Activated CD4-positive, alpha-beta T cell treated with anti-CD3 and anti-CD28 coated beads for 36 hours (primary cell): ENCODE measurements around the gene ITGB3. TPM values are rescaled to one million over a fixed set of nuclear protein-coding genes. Genes with fewer than 3 reads are reported as not detected.
"Not testable (repeated sequence)": the region's sequence is repeated elsewhere in the genome, so short reads cannot be mapped to it uniquely, and the experiment has no call there.

Experiments
- ATAC-seq: fragments of 200-7000 bp; cut with Tn5 transposase; one replicate; pipeline ENCODE4 v1.10.0; 2021; ENCODE audit warnings: mild to moderate bottlenecking, moderate library complexity
- CTCF ChIA-PET: fragments of 350-600 bp; sonication (Branson Sonifier 250); formaldehyde crosslinking; loops from one replicate; lab custom pipeline; 2021; ENCODE audit warnings: antibody characterized with exemption; lab: Charles Lee
- POLR2A ChIA-PET: fragments of 350-600 bp; sonication (Branson Sonifier 250); formaldehyde crosslinking; loops from one replicate; lab custom pipeline; 2021; ENCODE audit warnings: antibody characterized with exemption, inconsistent platforms; lab: Charles Lee
- DNase-seq: peaks from one replicate; pipeline ENCODE4 v3.0.0-alpha.2; 2020
- H3K27ac Mint-ChIP-seq: one replicate; pipeline ENCODE4 v1.8.0; 2021; ENCODE audit warnings: mixed read lengths
- H3K27me3 Mint-ChIP-seq: one replicate; pipeline ENCODE4 v1.8.0; 2021; ENCODE audit warnings: mixed read lengths
- H3K36me3 Mint-ChIP-seq: one replicate; pipeline ENCODE4 v1.8.0; 2021; ENCODE audit warnings: low read depth, mixed read lengths
- H3K4me1 Mint-ChIP-seq: one replicate; pipeline ENCODE4 v1.8.0; 2021; ENCODE audit warnings: mixed read lengths
- H3K4me3 Mint-ChIP-seq: one replicate; pipeline ENCODE4 v1.8.0; 2021; ENCODE audit warnings: mild to moderate bottlenecking, moderate library complexity, mixed read lengths
- H3K9me3 Mint-ChIP-seq: one replicate; pipeline ENCODE4 v1.8.0; 2021; ENCODE audit warnings: low read depth, mixed read lengths
- intact Hi-C, 2 experiments: fragments of 100-400 bp; cut with DNase I in 1 of 2; cut with micrococcal nuclease in 1 of 2; formaldehyde crosslinking; loops; one replicate each; pipeline versions ENCODE4 v1.14.2 to v1.15.1; 2022 to 2024; cut with DNase I, micrococcal nuclease
- total RNA-seq, 2 experiments: library from RNA; stranded (reverse); gene quantifications; one replicate each; pipeline ENCODE4 v1.2.3, GENCODE V29; 2021

The ITGB3 gene
- total RNA-seq, 2 experiments from 2014 or later, result 0.04 TPM; not detected in 1

- H3K27ac Mint-ChIP-seq, result no peak overlapping the region
- peaks cover 3% of the 10 kb centered on the region for H3K36me3 Mint-ChIP-seq
- H3K4me1 Mint-ChIP-seq, result no peaks in the 10 kb centered on the region
- no peak for DNase-seq
- intact Hi-C loops, result no loop called here
- peaks cover 9% of the 10 kb centered on the region for H3K27me3 Mint-ChIP-seq
- POLR2A ChIA-PET, result no interaction called here
- CTCF ChIA-PET, result no interaction called here
- no peak for ATAC-seq
- peaks cover 3% of the 10 kb centered on the region for H3K9me3 Mint-ChIP-seq
- H3K4me3 Mint-ChIP-seq, result no peak overlapping the region
These were observed 13.8 kb downstream of the ITGB3 start for GRCh38 chr17:47267354-47267828.

- H3K9me3 Mint-ChIP-seq, H3K27me3 Mint-ChIP-seq, intact Hi-C loops, H3K36me3 Mint-ChIP-seq, DNase-seq, POLR2A ChIA-PET, CTCF ChIA-PET, H3K4me1 Mint-ChIP-seq, H3K27ac Mint-ChIP-seq, ATAC-seq, H3K4me3 Mint-ChIP-seq: not testable (repeated sequence)
These were observed 15.3 kb downstream of the ITGB3 start for GRCh38 chr17:47268964-47269363.

GRCh38 chr17:47269561-47270280 is 16.1 kb downstream of the ITGB3 start:
- H3K36me3 Mint-ChIP-seq, H3K27ac Mint-ChIP-seq, H3K4me3 Mint-ChIP-seq, CTCF ChIA-PET, H3K27me3 Mint-ChIP-seq, POLR2A ChIA-PET, intact Hi-C loops, DNase-seq, H3K4me1 Mint-ChIP-seq, H3K9me3 Mint-ChIP-seq, ATAC-seq: not testable (repeated sequence)

GRCh38 chr17:47270946-47271705 is 17.5 kb downstream of the ITGB3 start:
- POLR2A ChIA-PET, result no interaction called here
- CTCF ChIA-PET, result interaction anchor here (1.1 kb wide), 1 partner anchor 10 kb away, joined by 3 read pairs; no protein-coding TSS in a partner anchor

GRCh38 chr17:47272491-47272890 is 18.9 kb downstream of the ITGB3 start:
- Mint-ChIP-seq H3K27me3 (peaks cover 2% of the 10 kb centered on the region), H3K36me3 (peaks cover 3% of the 10 kb centered on the region), H3K4me1 (no peaks in the 10 kb centered on the region), H3K9me3 (peaks cover 3% of the 10 kb centered on the region), H3K27ac (no peak overlapping the region), H3K4me3 (no peak overlapping the region)
- DNase-seq (no peak), ATAC-seq (no peak)
- CTCF ChIA-PET, result interaction anchor here (0.8 to 0.9 kb wide), 2 partner anchors 11 to 32 kb away, joined by 3 read pairs; no protein-coding TSS in a partner anchor
- POLR2A ChIA-PET, result no interaction called here
- intact Hi-C loops, result no loop called here

More at GRCh38 chr17:47270946-47271705, 17.5 kb downstream of the ITGB3 start:
- Mint-ChIP-seq H3K36me3 (peaks cover 3% of the 10 kb centered on the region), H3K4me1 (no peaks in the 10 kb centered on the region), H3K27me3 (no peaks in the 10 kb centered on the region), H3K4me3 (no peak overlapping the region), H3K9me3 (peaks cover 3% of the 10 kb centered on the region), H3K27ac (no peak overlapping the region)
- DNase-seq (no peak), ATAC-seq (no peak)
- intact Hi-C loops, result no loop called here

GRCh38 chr17:47273245-47273644 is 19.6 kb downstream of the ITGB3 start:
- CTCF ChIA-PET, result interaction anchor here (0.6 to 0.9 kb wide), 3 partner anchors 11 to 172 kb away, joined by 3 read pairs; no protein-coding TSS in a partner anchor

GRCh38 chr17:47274319-47275069 is 20.9 kb downstream of the ITGB3 start:
- Mint-ChIP-seq H3K9me3 (no peaks in the 10 kb centered on the region), H3K27me3 (peaks cover 2% of the 10 kb centered on the region), H3K27ac (no peak overlapping the region), H3K4me3 (no peak overlapping the region), H3K36me3 (peaks cover under 1% of the 10 kb centered on the region), H3K4me1 (no peaks in the 10 kb centered on the region)
- ATAC-seq, result no peak
- intact Hi-C loops, result no loop called here
- ChIA-PET POLR2A (no interaction called here), CTCF (interaction anchor here (1.0 kb wide), 1 partner anchor 17 kb away, joined by 3 read pairs; no protein-coding TSS in a partner anchor)
- no peak for DNase-seq

More at GRCh38 chr17:47273245-47273644, 19.6 kb downstream of the ITGB3 start:
- DNase-seq, result no peak
- Mint-ChIP-seq H3K9me3 (peaks cover 3% of the 10 kb centered on the region), H3K4me1 (no peaks in the 10 kb centered on the region), H3K4me3 (no peak overlapping the region), H3K27me3 (peaks cover 2% of the 10 kb centered on the region), H3K36me3 (peaks cover 3% of the 10 kb centered on the region), H3K27ac (no peak overlapping the region)
- no peak for ATAC-seq
- POLR2A ChIA-PET, result interaction anchor here (0.5 kb wide), 1 partner anchor 159 kb away, joined by 4 read pairs; no protein-coding TSS in a partner anchor
- intact Hi-C loops, result no loop called here

- no peak for DNase-seq
- H3K4me1 Mint-ChIP-seq, result no peaks in the 10 kb centered on the region
- CTCF ChIA-PET, result no interaction called here
- peaks cover 2% of the 10 kb centered on the region for H3K27me3 Mint-ChIP-seq
- H3K4me3 Mint-ChIP-seq, result no peak overlapping the region
- H3K27ac Mint-ChIP-seq, result no peak overlapping the region
- H3K36me3 Mint-ChIP-seq, result no peaks in the 10 kb centered on the region
- intact Hi-C loops, result no loop called here
- POLR2A ChIA-PET, result no interaction called here
- no peak for ATAC-seq
- H3K9me3 Mint-ChIP-seq, result no peaks in the 10 kb centered on the region
These were observed 21.8 kb downstream of the ITGB3 start for GRCh38 chr17:47275245-47275984.

- ChIA-PET POLR2A (no interaction called here), CTCF (no interaction called here)
- intact Hi-C loops, result no loop called here
- Mint-ChIP-seq H3K9me3 (no peaks in the 10 kb centered on the region), H3K4me3 (no peak overlapping the region), H3K36me3 (no peaks in the 10 kb centered on the region), H3K27me3 (peaks cover 2% of the 10 kb centered on the region), H3K4me1 (no peaks in the 10 kb centered on the region), H3K27ac (no peak overlapping the region)
- ATAC-seq (no peak), DNase-seq (no peak)
These were observed 22.8 kb downstream of the ITGB3 start for GRCh38 chr17:47276444-47276843.

- ChIA-PET CTCF (no interaction called here), POLR2A (no interaction called here)
- no peaks in the 10 kb centered on the region for H3K4me1 Mint-ChIP-seq
- intact Hi-C loops, result no loop called here
- H3K27ac Mint-ChIP-seq, result no peak overlapping the region
- no peaks in the 10 kb centered on the region for H3K36me3 Mint-ChIP-seq
- DNase-seq (no peak), ATAC-seq (no peak)
- no peaks in the 10 kb centered on the region for H3K9me3 Mint-ChIP-seq
- peaks cover 2% of the 10 kb centered on the region for H3K27me3 Mint-ChIP-seq
- H3K4me3 Mint-ChIP-seq, result no peak overlapping the region
These were observed 23.2 kb downstream of the ITGB3 start for GRCh38 chr17:47276868-47277267.

- H3K9me3 Mint-ChIP-seq, result no peaks in the 10 kb centered on the region
- H3K4me3 Mint-ChIP-seq, result no peak overlapping the region
- ChIA-PET CTCF (no interaction called here), POLR2A (no interaction called here)
- ATAC-seq (no peak), DNase-seq (no peak)
- H3K36me3 Mint-ChIP-seq, result no peaks in the 10 kb centered on the region
- no peak overlapping the region for H3K27ac Mint-ChIP-seq
- H3K4me1 Mint-ChIP-seq, result no peaks in the 10 kb centered on the region
- intact Hi-C loops, result no loop called here
- H3K27me3 Mint-ChIP-seq, result peaks cover 2% of the 10 kb centered on the region
These were observed 24.3 kb downstream of the ITGB3 start for GRCh38 chr17:47277921-47278320.
